Uterus (tissue), 2 donors: ENCODE data around the gene RMI2.

Experiments
- CTCF ChIP-seq, 4 experiments: fragments of 200-600 bp in 2 of 4; fragments of 450-650 bp in 2 of 4; sonication (generic) in 2 of 4; IDR thresholded peaks; one replicate each; pipeline ENCODE4 v1.5.1; 2016 to 2019; ENCODE audit warnings: antibody characterized with exemption in 4 of 4, mild to moderate bottlenecking in 2 of 4, moderate library complexity in 1 of 4
- POLR2A ChIP-seq, 2 donors: fragments of 450-650 bp; IDR thresholded peaks; one replicate each; pipeline ENCODE4 v1.6.1; 2016; ENCODE audit warnings: antibody characterized with exemption in 2 of 2, mild to moderate bottlenecking in 1 of 2, moderate library complexity in 1 of 2

- TF ChIP-seq CTCF (IDR thresholded peaks at IDR 0.05) (no peak), POLR2A (IDR thresholded peaks at IDR 0.05) (no peak)
These were observed 16.2 kb upstream of the RMI2 start for GRCh38 chr16:11329071-11329491.
